ENCODE data around the gene DYSF. TPM values are rescaled to one million over a fixed set of nuclear protein-coding genes. Genes with fewer than 3 reads are reported as not detected.
A peak's percentile ranks its signal among the peaks of the same experiment; 100 is the strongest.

Gene DYSF
- total RNA-seq, 4 donors from 2014 or later = 2.8 to 14.9 (median 4.0) TPM

DNA sequence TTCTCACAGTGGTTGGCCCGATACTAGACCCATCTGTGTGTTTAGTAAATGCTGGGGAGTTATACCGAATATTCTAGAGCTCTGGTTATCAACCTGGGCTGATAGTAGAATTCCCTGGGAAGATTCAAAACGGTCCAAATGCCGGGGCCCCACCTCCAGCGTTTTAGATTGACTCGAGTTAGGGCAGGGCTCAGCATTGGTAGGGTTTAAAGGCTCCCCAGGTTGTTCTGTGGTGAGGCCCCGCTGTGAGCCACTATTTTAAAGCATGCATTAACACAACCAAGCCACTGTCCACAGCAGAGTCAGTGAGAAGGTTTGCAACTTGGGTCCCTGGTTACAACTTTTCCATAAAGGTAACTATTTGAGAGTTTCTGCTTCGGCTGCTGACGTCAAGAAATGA, 73.6 kb downstream of the DYSF start:
- H3K27ac ChIP-seq = no peak overlapping the region
- no peak for DNase-seq
- H3K36me3 ChIP-seq = no peaks in the 10 kb centered on the region
- no peaks in the 10 kb centered on the region for H3K4me1 ChIP-seq
- no peaks in the 10 kb centered on the region for H3K27me3 ChIP-seq
- no peaks in the 10 kb centered on the region for H3K9me3 ChIP-seq
- H3K4me3 ChIP-seq = no peak overlapping the region
- TF ChIP-seq, protein P1, sequence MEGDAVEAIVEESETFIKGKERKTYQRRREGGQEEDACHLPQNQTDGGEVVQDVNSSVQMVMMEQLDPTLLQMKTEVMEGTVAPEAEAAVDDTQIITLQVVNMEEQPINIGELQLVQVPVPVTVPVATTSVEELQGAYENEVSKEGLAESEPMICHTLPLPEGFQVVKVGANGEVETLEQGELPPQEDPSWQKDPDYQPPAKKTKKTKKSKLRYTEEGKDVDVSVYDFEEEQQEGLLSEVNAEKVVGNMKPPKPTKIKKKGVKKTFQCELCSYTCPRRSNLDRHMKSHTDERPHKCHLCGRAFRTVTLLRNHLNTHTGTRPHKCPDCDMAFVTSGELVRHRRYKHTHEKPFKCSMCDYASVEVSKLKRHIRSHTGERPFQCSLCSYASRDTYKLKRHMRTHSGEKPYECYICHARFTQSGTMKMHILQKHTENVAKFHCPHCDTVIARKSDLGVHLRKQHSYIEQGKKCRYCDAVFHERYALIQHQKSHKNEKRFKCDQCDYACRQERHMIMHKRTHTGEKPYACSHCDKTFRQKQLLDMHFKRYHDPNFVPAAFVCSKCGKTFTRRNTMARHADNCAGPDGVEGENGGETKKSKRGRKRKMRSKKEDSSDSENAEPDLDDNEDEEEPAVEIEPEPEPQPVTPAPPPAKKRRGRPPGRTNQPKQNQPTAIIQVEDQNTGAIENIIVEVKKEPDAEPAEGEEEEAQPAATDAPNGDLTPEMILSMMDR (IDR thresholded peaks at IDR 0.05) = no peak
- TF ChIP-seq POLR2A (IDR thresholded peaks at IDR 0.05) = no peak

DNA sequence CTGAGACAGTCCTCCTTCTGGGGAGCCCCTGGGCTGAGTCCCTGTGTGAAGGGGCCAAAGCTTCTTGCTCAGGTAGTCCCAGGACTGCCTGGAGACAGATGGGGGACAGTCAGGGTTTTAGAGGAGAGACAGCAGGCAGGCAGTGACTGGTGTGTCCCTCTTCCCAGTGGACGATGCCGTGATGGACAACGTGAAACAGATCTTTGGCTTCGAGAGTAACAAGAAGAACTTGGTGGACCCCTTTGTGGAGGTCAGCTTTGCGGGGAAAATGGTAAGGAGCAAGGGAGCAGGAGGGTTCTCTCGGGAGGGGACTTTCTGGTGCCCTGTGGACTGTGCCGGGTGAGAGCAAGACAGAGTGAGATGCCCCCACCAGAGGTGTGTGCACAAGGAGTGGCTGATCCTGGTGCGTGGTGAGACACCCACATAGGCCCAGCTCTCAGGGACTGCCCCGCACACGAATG, 74.8 kb downstream of the DYSF start:
- H3K36me3 ChIP-seq = no peaks in the 10 kb centered on the region
- H3K4me1 ChIP-seq = no peaks in the 10 kb centered on the region
- no peaks in the 10 kb centered on the region for H3K9me3 ChIP-seq
- no peak overlapping the region for H3K27ac ChIP-seq
- TF ChIP-seq, protein P1 (IDR thresholded peaks at IDR 0.05) = no peak
- H3K27me3 ChIP-seq = no peaks in the 10 kb centered on the region
- H3K4me3 ChIP-seq = no peak overlapping the region
- DNase-seq = no peak

DNA sequence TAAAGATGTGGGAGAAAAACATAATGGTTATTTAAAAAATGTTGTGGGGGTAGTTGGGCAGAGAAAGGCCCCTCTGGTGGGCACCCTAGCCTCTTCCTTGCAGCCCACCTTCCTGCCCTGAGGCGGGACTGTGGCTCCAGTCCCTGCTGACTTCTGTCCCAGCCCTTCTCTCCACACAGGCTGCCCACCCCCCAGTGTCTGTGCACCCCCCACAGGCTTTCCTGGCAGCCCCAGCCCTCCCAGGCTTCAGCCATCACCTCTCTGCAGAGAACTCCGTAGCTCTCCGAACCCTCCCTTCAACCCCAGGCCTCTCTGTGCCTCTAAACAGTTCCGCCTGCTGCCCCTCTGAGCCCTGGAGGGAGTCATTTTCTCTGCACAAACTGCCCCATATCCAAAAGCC, 75.4 kb downstream of the DYSF start:
- Histone ChIP-seq H3K4me1 (no peaks in the 10 kb centered on the region), H3K27me3 (no peaks in the 10 kb centered on the region), H3K4me3 (no peak overlapping the region), H3K27ac (no peak overlapping the region), H3K9me3 (no peaks in the 10 kb centered on the region), H3K36me3 (no peaks in the 10 kb centered on the region)
- TF ChIP-seq, protein P1 (IDR thresholded peaks at IDR 0.05) = no peak
- no peak for TF ChIP-seq POLR2A (IDR thresholded peaks at IDR 0.05)
- DNase-seq = no peak

DNA sequence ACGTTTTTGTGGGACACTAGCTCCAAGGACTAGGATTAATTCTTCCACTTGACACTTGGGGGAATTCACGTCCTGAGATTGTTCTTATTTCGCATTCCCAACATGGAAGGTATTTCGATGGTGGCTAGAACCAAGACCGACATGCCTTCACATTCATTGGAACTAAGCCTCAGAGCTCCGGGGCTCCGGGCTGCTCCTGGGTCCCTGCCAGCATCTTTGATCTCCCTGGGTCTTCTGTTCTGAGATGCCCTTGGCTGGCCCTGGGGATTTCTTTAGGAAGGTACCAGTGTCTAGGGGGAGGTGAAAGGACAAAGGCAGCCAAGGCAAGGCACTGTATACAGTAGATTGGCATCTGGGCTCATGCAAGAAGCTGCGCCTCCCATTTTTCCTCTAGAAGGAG, 76.8 kb downstream of the DYSF start:
- H3K36me3 ChIP-seq = no peaks in the 10 kb centered on the region
- no peak overlapping the region for H3K27ac ChIP-seq
- no peaks in the 10 kb centered on the region for H3K9me3 ChIP-seq
- H3K27me3 ChIP-seq = no peaks in the 10 kb centered on the region
- no peaks in the 10 kb centered on the region for H3K4me1 ChIP-seq
- H3K4me3 ChIP-seq = no peak overlapping the region
- TF ChIP-seq POLR2A (IDR thresholded peaks at IDR 0.05) = no peak
- TF ChIP-seq, protein P1 (IDR thresholded peaks at IDR 0.05) = no peak
- DNase-seq = peak in 1 of 3 donors; percentile 23

DNA sequence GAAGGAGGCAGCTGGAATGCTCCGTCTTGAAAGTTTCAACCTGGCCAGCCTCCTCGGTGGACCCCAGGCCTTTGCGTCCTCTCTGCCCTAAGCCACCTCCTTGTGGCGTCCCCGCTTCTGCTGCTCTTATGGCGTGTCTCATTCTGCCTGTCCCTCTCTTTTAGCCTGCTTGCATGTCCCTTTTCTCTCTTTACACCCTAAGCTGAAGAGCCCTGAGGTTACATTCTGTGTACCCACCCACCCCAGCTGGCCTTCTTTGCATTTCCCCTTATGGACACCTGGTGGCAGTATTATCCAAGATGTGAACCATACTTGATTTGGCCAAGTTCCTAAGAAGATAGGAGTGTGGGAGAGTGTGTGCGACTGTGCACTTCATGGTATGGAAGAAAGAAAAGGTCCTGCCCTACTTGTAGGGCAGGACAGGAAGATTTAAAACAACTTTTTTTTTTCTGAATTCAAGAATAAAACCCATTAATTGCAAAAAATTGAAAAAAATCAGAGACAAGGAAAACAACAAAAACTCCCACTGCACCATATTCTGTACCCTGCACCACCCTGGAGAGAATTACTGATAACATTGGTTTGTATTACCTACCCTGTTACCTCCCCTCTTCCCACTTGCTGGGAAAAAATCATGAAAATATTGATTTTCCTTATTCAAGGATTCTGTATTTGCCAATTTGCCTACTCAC, 77.4 kb downstream of the DYSF start:
- Histone ChIP-seq H3K4me1 (no peaks in the 10 kb centered on the region), H3K9me3 (no peaks in the 10 kb centered on the region), H3K27ac (no peak overlapping the region), H3K36me3 (no peaks in the 10 kb centered on the region), H3K4me3 (no peak overlapping the region), H3K27me3 (no peaks in the 10 kb centered on the region)
- TF ChIP-seq POLR2A (IDR thresholded peaks at IDR 0.05) = no peak
- TF ChIP-seq, protein P1 (IDR thresholded peaks at IDR 0.05) = peak in 4 of 6 experiments; percentile 46 to 65 (median 54)
- peak in 1 of 3 donors; percentile 45 for DNase-seq

Data from Peyer's patch (tissue), 4 donors.